GM13977 (cell line): ENCODE data around the gene CNIH3.

Experiments
- DNase-seq: peaks from one replicate; pipeline ENCODE4 v3.0.0; 2012; ENCODE audit warnings: low spot score
- CTCF ChIP-seq: IDR thresholded peaks from 2 replicates; pipeline ENCODE4 v1.5.1; 2012; ENCODE audit warnings: mild to moderate bottlenecking, control low read depth; ENCODE audit not compliant: insufficient read depth; ENCODE audit errors: extremely low read depth, missing control alignments
- in situ Hi-C: fragments of 300-500 bp; cut with MboI; formaldehyde crosslinking; loops from one replicate; pipeline ENCODE4 v1.12.0; 2022; ENCODE audit warnings: low sequenced_read_pairs, low pct_unique_long_range_greater_than_20kb, mixed read lengths, inconsistent platforms; ENCODE audit not compliant: unreplicated experiment

CNIH3 gene

DNA sequence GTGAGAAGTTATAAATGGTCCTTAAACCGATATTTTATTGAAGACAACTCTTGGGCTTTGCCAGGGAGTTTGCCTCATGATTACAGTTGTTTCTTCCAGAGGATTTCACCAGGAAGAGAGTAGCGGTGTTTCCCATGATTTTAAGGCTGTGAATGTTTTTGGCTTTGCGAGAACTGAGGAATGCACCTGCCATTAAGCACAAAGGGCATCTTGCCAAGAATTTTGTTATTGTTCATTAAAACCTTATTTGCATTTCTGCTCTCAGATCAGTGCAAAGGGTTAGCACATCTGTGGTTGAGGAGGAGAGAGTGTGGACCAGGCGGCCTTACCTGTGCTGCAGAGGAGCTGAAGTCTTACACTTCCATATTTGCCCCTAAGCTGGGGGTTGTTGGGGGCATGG lies 13.8 kb downstream of the CNIH3 start:
- no peak for TF ChIP-seq CTCF
- in situ Hi-C loops, result no loop called here
- no peak for DNase-seq

DNA sequence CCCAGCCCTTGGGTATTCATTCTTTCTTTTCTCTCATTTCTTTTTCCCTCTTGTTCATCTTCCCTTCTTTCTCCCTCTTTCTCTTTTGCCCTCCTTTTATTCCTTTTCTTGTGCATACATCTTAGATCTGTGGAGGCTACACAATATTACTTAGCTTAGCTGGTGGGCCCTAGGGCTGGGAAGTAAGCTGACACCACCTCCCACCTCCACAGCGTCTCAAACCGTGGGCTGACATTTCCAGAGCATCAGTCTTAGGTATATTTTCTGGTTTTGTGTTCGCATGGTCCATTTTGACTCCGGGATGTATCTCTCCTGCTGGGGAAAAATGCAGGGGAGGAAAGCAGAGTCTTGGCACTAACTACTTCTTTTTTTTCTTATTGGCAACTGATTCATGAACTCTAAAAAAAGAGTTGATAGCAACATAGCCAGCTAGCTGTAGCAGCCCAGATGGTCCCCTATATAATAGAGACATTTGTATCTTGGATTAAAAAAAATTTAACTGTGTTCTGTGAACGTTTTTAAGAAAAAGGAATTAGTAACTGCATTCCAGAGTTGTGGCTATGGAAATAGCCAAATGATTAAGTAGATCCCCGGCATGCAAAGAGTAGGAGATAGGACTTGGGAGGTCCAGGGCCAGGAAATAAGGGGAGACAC lies 15.5 kb downstream of the CNIH3 start:
- in situ Hi-C loops, result no loop called here
- no peak for TF ChIP-seq CTCF
- DNase-seq, result no peak

DNA sequence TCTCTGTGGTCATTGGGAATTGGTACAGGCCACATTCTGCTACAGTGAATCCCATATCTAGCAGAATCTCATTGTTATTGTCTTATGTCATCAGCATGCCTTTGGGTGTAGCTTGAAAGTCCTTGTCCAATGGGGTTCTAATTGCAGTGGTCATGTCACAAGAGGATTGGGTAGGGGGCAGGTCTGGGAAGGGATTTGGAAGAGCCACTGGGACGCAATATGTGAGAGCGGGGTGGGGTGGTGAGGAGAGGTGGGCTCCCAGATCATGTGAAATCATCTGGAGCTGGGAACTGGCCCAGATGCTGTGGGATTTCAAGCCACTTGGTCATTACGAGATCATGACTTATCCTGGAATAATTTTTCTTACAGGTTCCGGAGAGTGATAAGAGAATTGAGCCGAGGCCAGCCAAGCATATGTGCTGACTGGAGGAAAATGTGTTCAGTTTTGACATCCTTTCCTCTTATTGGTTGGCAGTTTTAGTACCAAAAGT lies 16.3 kb downstream of the CNIH3 start:
- in situ Hi-C loops, result no loop called here
- TF ChIP-seq CTCF, result no peak
- DNase-seq, result no peak

DNA sequence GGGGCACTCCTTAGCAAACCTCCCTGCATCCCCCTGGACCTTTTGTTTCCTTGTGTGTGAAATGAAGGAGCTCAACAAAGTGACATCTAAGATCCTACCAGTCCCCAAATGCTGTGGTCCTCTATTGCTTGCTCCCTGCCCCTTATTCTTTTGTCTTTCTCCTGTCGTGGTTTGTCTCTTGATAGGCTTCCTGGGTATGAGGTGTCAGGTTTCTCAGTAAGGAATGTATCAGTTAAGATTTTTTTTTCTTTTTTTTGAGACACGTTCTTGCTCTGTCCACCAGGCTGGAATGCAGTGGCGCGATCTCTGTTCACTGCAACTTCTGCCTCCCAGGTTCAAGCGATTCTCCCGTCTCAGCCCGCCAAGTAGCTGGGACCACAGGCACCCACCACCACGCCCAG lies 16.8 kb downstream of the CNIH3 start:
- TF ChIP-seq CTCF, result no peak
- DNase-seq, result no peak
- in situ Hi-C loops, result no loop called here

- TF ChIP-seq CTCF, result no peak
- no peak for DNase-seq
- in situ Hi-C loops, result no loop called here
These were observed 19.2 kb downstream of the CNIH3 start for GRCh38 chr1:224635356-224635755.

DNA sequence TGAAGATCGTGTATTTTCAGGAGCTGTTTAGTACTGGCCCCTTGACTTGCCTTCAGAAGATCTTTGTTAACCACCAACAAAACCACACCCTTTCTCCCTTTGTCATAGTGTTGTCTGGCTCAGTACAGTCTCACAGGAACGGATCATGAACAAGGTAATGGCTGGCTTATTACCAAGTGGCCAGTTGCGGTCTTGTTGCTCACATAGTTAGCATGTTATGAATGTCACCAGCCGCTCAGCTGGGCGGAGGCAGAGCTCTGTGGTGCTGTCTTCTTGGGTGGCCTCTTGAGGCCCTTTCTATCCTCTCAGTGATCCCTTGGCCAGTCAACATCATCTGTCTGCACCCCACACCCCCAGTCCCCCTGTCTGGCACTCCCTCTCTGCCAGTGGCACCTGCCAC lies 21.4 kb downstream of the CNIH3 start:
- DNase-seq, result no peak
- no peak for TF ChIP-seq CTCF
- in situ Hi-C loops, result no loop called here
